Measurements from ENCODE around the gene ZSCAN9. TPM values are rescaled to one million over a fixed set of nuclear protein-coding genes. Genes with fewer than 3 reads are reported as not detected.

ZSCAN9 gene
- total RNA-seq, result 6.1 and 6.5 TPM in 2 replicates

- intact Hi-C loops (cut with micrococcal nuclease), result loop anchor here (5.0 kb wide), 1 partner anchor 143 kb away; the partner anchor contains the start of gene ZNF165
Measured at GRCh38 chr6:28225056-28225834, at the start of gene ZSCAN9. TSS of gene ZSCAN9 (plus strand) at chr6:28225275. CDS start at chr6:28227085, 1,810 bp downstream.

GRCh38 chr6:28176373-28176772 lies 48.7 kb upstream of the ZSCAN9 start:
- intact Hi-C loops (cut with micrococcal nuclease), result no loop called here

GRCh38 chr6:28182255-28182654 lies 42.8 kb upstream of the ZSCAN9 start:
- intact Hi-C loops (cut with micrococcal nuclease), result no loop called here

GRCh38 chr6:28188111-28188979 lies 36.7 kb upstream of the ZSCAN9 start:
- intact Hi-C loops (cut with micrococcal nuclease), result no loop called here

GRCh38 chr6:28200020-28200419 lies 25.1 kb upstream of the ZSCAN9 start:
- intact Hi-C loops (cut with micrococcal nuclease), result no loop called here

GRCh38 chr6:28203201-28203600 lies 21.9 kb upstream of the ZSCAN9 start:
- intact Hi-C loops (cut with micrococcal nuclease), result no loop called here

- intact Hi-C loops (cut with micrococcal nuclease), result loop anchor here (2.0 kb wide), 1 partner anchor 63 kb away; no protein-coding TSS in a partner anchor
Measured at GRCh38 chr6:28205879-28206278, 19.2 kb upstream of the ZSCAN9 start.

- intact Hi-C loops (cut with micrococcal nuclease), result loop anchor here (2.0 kb wide), 1 partner anchor 64 kb away; no protein-coding TSS in a partner anchor
Measured at GRCh38 chr6:28206527-28206926, 18.5 kb upstream of the ZSCAN9 start.

GRCh38 chr6:28206928-28207509 lies 18.1 kb upstream of the ZSCAN9 start:
- intact Hi-C loops (cut with micrococcal nuclease), result loop anchor here (2.0 kb wide), 1 partner anchor 64 kb away; no protein-coding TSS in a partner anchor

- intact Hi-C loops (cut with micrococcal nuclease), result loop anchor here (2.0 kb wide), 1 partner anchor 65 kb away; no protein-coding TSS in a partner anchor
Measured at GRCh38 chr6:28207510-28208110, 17.5 kb upstream of the ZSCAN9 start.

- intact Hi-C loops (cut with micrococcal nuclease), result no loop called here
Measured at GRCh38 chr6:28208111-28208659, 16.9 kb upstream of the ZSCAN9 start.

GRCh38 chr6:28209753-28210535 lies 15.1 kb upstream of the ZSCAN9 start:
- intact Hi-C loops (cut with micrococcal nuclease), result no loop called here

GRCh38 chr6:28211840-28212509 lies 13.1 kb upstream of the ZSCAN9 start:
- intact Hi-C loops (cut with micrococcal nuclease), result no loop called here

GRCh38 chr6:28212510-28213212 lies 12.4 kb upstream of the ZSCAN9 start:
- intact Hi-C loops (cut with micrococcal nuclease), result no loop called here

- intact Hi-C loops (cut with micrococcal nuclease), result no loop called here
Measured at GRCh38 chr6:28213213-28213523, 11.9 kb upstream of the ZSCAN9 start.

GRCh38 chr6:28215425-28215824 lies 9.7 kb upstream of the ZSCAN9 start:
- intact Hi-C loops (cut with micrococcal nuclease), result no loop called here

GRCh38 chr6:28217890-28218289 lies 7.2 kb upstream of the ZSCAN9 start:
- intact Hi-C loops (cut with micrococcal nuclease), result no loop called here

- intact Hi-C loops (cut with micrococcal nuclease), result no loop called here
Measured at GRCh38 chr6:28218312-28219248, 6.5 kb upstream of the ZSCAN9 start.
